ENCODE measurements around the gene HCCS.

HCCS gene

GRCh38 chrX:11124112-11124511 lies 13.0 kb downstream of the HCCS start:
- no peak for DNase-seq

GRCh38 chrX:11125060-11125459 lies 13.9 kb downstream of the HCCS start:
- no peak for DNase-seq

DNA sequence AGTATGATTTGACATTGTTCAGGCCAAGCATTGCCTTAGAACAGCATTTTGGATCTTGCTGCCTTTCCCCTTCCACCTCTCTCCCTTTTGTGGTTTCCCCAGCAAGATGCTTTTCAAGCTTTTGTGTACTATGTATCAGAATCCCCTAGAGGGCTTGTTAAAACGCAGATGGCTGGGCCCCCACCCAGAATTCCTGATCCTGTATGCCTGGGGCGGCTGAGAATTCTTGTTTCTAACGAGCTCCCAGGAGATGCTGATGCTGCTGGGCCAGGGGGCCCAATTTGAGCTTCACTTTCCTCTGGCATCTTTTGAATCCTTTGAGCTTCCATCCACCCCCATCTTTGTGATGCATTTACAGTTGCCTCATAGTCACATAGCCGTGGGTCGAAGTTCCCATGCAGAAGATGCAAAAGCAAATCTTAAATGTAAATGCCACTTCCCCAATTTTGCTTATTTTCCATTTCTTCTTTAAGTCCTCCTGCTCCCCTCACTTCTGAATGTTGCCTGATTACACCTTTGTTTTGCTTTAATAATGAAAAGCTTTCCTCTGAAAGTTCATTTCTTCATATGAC lies 18.5 kb downstream of the HCCS start:
- DNase-seq, result peak; percentile 19

GRCh38 chrX:11130136-11130535 lies 19.0 kb downstream of the HCCS start:
- no peak for DNase-seq

DNA sequence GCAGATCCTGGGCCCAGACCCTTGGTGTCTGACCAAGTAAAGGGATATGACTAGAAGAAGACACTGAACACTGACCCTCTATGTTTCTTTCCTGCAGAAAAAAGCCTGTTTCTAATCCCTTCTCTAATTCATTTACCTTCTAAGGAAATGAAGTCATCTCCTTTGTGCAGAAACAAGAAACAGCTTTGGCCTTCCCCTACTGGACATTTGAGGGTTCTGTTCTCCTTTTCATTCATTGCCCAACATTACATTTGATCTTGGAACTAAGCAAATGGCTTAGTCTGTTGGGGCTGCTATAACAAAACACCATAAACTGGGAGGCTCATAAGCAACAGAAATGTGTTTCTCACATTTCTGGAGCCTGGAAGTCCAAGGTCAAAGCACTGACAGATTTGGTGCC lies 20.0 kb downstream of the HCCS start:
- no peak for DNase-seq

GRCh38 chrX:11135564-11136185 lies 24.5 kb downstream of the HCCS start:
- no peak for DNase-seq

GRCh38 chrX:11137543-11138139 lies 26.5 kb downstream of the HCCS start:
- DNase-seq, result peak; percentile 32

- DNase-seq, result no peak
These were observed 27.6 kb downstream of the HCCS start for GRCh38 chrX:11138498-11139390.

DNA sequence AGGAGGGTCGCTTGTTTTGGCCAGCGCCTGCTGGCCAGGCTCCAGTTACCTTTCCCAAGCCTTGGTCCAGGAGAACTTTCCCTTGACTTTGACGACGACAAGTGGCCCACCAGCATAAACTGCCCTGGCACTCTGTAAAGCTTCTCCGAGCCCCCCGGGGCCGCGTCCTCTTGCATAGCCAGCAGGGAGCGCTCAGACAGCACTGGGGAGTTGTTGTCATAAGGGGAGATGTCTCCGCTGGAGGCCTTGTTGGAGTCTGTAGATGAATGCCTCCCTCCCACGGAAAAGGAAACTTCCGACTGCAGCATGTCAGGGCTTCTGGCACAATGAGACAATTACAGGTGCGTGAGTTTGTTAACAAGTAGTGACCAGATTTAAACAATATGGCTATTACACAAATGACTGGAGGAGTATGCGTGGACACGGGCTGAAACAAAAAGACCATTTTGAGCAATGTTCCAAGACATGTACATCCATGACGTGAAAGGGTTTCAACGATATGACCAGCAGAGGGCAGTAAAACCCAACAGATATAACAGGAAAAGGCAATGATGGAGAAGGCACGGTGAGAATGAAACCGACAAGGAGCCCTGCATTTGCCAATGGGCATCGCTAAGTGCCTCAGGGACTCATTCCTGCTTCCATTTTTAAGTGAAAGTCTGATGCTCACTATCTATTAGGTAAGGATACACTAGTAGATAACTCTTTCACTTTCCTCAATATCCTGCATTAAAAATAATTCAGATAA lies 33.0 kb downstream of the HCCS start:
- peak; percentile 70 for DNase-seq

DNA sequence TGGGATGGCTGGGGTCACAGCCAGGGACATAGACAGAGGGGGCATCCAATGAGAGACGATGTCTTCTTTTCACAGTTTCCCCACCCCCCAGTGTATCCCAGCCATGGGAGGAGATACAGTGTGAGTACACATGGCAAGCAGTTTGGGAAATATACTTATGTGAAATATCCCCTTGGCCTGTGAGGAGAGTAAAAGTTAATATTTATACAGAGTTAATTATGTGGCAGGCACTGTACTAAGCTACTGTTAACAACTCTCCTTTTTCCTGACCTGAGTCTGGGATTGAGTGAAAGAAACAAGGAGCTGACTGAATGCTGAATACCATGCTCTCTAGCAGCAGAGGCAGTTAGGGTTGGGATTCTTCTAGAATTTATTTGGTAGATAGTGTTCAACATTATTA lies 35.3 kb downstream of the HCCS start:
- no peak for DNase-seq

GRCh38 chrX:11148401-11148800 lies 37.3 kb downstream of the HCCS start:
- DNase-seq, result no peak

DNA sequence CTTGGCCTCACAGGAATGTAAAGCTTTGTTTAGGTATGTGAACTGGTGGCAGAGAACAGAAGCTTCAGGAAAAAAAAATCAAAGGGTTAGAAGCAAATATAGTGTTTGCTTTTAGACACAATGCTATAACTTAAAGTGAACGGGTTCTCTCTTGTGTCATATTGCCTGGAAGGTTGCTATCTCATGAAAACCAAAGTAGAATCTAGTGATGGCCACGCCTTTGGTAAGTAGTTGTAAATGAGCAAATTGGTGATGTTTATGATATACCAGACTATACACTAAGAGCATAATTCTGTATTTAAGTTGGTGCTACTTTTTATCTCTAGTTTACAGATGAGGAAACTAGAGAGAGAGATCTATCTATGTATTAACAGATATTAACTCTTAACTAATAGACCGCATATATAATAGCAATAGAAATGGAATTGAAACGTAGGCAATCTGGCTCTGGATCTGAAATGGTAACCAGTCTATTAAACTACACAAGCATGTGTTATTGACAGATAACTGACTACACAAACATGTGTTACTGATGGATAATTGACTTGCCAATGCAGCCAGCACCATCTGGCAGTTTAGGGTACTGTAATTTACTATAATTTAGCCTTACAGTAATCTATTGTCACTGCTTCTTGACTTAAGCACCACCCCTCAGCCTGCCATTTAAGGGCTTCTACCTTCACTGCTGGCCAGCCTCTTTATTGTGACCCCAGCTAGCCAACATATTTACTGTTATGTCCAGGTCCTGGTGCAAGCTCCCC lies 40.8 kb downstream of the HCCS start:
- no peak for DNase-seq

DNA sequence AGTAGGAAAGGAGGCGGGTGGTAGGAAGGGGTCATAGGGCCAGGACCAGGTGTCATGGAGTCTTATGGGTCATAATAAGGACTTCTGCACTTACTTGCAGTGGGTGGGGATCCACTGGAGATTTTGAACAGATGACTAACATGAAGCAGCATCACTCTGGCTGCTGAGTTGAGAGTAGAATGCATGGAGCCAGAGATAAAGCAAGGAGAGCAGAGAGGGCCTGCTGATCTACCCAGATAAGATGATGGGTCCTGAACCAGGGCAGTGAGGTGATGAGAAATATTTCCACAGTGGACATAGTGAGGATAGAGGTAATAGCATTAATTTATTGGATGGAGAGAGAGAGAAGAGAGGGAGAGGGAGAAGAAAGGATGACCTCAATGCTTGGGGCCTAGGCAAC lies 48.0 kb downstream of the HCCS start:
- no peak for DNase-seq

DNA sequence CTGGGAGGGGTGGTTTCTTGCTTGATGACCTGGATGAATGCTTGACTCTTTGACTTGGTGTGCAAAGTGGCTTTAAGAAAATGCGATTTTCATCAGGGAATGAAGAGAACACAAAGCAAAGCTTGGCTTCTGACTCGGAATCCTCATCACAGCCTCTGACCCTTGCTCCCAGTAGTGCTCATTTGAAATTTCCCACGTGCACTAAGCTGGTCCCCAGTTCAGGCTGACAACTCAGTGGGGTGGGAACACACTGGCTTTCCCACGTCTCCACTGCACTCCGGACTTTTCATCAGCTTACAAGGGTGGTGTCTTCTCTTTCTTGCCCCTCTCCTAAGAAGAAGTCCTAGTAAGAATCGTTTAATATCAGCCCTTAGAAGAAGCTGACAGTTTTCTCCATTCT lies 53.3 kb downstream of the HCCS start:
- no peak for DNase-seq

- DNase-seq, result no peak
These were observed 60.8 kb downstream of the HCCS start for GRCh38 chrX:11171956-11172355.

GRCh38 chrX:11172415-11172814 lies 61.3 kb downstream of the HCCS start:
- no peak for DNase-seq

All from fibroblast of skin of right quadriceps (primary cell).